ENCODE data around the gene TNRC18.

Gene TNRC18

DNA sequence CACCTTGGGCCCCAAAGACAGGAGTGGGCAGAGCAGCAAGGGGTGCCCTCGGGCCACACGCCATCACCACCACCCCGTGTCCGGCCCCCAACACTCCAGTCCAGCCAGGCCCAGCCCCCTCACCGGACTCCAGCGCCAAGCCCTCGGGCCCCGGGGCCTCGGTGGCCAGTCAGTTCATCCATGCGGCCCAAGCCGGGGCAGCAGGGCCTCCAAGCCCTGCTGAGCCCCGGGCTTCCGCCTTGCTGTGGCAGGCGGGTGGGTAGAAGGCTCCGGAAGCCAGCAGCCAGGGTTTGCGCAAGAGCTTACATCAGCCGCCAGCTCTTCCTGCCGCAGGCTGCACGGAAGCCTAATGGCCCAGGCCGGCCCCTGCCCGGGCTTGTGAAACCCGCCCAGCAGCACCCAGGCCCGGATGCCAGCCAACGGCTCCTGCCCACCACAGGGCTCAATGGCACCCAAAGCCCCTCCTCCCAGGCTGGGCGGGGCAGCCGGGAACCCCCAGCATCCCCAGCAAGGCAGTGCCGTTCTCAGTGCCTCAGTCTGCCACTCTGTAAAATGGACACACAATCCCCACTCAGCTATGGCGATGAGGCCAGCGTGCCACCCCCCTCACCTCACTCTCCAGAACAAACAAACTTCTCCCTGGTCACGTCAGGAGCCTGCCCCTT, 26.5 kb downstream of the TNRC18 start:
- no peak for DNase-seq

DNA sequence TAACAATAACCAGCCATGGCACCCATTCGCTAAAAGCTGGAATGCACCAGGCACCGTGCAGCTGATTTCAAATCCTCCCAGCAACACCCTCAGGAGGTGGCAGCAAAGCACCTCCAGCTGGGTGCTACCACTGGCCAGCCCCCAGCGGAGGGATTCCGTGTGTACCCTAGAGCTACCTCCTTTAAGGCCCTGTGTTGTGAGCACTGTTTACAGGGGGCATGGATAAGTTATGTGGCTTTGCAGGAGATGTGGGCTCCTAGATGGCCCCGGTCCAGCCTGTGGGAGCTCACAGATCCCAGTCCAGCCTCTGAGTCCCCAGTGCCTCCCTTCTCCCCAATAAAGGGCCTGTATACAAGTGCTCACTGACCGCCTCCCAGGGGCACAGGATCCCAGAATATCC, 27.1 kb downstream of the TNRC18 start:
- DNase-seq: no peak

DNA sequence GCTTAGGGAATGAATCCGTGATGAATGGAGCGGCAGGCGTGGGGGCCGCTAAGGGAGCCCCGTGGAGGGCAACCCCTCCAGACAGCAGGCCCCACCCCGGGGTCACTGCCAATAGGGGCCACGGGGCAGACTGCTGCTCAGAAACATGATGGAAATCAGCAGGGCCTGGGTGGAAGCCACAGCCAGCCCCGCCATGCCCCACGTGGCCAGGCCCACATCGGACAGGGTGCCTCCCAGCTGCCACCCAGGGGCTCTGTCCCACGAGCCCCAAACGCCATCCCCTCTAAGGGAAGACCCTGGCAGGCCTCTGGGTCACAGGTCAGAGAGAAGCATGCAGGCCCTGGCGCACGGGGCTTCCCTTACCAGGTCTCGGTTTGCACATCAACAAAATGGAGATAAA, 28.4 kb downstream of the TNRC18 start:
- no peak for DNase-seq

DNA sequence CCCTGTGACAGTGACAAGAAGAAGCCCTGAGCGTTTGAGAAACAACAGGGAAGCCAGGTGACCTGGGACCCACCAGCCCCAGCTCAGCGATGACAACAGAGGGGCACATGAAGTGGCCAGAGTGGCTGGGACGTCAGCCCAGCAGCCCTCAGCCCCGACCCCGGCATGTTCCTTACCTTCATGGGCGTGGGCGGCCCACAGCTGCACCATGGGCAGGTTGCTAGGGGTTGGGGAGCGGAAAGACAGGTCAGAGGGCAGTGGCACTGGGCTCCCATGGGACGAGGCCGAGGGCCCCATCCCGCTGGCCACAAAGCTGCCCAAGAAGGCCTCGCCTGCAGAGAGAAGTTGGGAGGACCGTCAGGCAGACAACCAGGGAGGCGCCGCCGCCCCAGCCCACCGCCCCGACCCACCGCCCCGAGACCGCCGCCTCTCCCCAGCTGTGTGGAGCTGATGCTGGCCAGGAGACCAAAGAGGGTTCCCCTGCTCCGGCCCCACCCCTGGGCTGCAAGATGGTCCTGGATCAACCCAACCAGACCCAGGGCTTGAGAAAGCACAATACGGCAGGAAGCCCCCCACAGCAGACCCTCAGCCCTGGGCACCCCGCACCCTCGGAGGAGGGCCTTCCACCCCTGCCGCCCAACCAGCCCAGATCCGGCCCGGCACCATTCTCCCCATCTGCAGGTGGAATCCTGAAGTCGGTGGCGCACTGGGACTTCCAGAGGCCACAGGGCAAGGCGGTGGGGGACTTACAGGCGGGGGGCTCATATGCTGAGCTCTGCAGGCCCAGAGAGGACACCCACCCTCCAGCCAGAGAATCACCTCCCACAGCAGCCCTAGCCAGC, 29.1 kb downstream of the TNRC18 start:
- no peak for DNase-seq

DNA sequence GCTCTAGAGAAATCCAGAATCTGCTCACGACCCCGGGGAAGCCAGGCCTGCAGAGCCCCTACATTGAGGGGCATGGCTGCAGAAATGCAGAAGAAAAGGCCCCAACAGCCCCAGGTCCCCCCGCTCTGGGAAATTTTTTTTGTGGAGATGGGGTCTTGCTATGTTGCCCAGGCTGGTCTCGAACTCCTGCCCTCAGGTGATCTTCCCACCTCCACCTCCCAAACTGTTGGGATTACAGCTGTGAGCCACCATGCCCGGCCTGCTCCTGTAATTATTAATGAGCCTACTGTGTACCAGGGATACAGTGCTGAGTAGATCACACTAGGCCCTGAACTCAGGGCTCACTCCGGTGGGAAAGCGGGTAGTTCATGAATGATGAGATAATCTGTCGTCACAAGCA, 29.9 kb downstream of the TNRC18 start:
- DNase-seq: no peak

DNA sequence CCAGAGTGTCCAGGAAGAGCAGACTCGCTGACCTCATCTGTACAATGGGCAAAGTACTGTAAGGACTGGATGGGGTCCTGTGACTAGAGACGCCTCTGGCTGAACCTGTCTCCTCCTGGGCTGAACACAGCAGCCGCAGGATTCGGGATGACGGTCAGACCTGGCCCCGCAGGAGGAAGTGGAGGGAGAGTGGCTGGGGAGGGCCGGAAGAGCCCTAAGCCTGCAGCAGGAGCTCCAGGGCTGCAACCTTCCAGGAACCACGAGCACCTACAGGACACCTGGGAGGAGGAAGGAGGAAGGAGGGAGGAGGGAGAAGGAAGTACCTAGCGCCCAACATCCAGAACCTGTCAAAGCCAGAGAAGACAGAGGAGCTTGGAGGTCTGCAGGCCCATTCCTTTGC, 30.3 kb downstream of the TNRC18 start:
- DNase-seq: no peak

DNA sequence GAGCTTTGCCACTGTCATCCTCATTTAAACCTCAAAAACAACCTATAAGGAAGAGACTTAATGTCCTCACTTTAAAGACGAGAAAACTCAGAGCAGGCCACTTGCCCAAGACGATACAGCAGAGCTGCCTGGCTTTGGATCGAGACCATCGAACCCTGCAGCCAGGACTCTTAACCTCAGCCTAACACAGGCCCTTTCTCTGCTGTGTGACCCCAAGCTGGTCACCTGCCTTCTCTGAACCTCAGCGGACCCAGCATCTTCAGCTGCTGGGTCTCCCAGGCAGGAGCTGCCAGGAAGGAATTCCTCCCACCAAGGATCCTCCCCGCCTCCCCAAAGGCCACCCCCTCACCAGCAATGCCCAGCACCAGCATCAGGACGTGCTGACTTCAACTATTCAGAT, 32.7 kb downstream of the TNRC18 start:
- no peak for DNase-seq

DNA sequence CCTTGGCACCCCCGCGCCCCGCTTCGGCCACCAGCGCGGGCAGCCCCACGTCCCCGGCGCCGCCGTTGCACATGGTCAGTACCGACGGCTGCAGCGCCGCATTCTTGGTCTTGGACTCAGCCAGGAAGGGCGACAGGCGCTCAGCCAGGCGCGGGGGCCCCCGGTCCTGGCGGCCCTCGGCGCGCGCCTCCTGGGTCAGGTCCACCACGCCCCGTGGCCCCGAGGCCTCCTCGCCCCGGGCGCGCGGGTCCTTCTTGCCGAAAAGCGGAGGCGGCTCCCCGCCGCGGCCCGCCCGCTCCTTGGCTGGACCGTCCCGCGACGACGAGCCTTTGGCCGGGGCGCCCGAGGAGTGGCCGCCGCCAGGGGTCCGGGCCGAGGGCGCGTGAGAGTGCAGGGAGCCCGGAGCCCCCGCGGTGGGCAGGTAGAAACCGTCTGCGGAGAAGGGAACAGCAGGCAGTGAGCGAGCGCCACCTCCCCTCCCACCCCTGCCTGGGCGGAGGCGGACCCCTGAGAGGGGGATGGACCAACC, 34.7 kb downstream of the TNRC18 start:
- no peak for DNase-seq

DNA sequence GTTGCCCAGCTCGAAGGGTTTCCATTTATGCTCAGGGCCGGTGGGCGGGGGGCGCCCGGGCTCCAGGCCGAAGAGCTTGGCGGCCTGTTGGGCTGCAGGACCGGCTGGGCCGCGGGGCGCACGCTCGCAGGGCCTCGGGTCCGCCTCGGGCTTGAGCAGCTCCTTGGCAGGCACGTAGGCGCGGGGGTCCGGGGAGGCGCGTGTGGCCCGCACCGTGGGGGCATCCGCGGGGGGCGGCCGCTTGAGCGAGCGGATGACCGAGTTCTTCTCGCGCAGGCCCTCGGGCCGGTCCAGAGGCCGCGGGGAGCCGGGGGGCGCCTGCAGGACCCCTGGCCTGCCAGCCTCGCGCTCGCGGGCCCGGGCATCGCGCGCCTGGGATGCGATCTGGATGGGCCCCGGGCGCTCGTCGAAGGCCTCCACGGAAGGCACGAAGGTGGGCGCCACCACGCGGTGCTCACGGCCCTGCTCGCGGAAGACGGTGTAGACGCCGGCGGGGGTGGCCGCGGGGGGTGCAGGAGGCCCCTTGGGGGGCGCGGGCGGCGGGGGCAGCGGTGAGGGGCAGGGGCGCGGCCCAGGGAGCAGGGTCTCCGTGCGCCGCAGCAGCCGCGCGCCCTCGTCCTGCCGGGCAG, 35.2 kb downstream of the TNRC18 start:
- DNase-seq: no peak

DNA sequence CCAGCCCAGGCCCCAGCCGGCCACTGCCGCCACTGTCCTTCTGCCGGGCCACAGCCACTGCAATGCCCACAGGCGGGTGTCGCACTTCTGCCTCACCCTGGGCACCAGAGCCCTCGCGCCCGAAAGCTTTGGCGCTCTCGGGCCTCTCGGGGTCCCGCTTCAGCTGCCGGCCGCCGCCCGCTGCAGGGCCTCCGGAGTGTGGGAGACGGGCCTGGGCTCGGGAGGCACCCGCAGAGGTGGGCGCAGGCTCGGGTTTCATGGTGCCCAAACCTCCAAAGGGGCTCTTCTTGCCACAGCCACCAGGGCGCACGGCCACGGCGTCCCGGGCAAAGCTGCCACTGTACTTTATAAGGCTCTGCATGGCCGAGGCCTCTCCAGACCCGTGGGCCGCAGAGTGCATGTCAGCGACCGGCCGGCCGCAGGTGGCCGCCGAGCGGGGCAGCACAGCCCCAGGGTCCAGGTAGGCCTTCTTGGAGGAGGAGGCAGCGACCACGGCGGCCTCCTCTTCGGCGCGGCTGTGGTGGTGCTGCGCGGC, 35.9 kb downstream of the TNRC18 start:
- no peak for DNase-seq

DNA sequence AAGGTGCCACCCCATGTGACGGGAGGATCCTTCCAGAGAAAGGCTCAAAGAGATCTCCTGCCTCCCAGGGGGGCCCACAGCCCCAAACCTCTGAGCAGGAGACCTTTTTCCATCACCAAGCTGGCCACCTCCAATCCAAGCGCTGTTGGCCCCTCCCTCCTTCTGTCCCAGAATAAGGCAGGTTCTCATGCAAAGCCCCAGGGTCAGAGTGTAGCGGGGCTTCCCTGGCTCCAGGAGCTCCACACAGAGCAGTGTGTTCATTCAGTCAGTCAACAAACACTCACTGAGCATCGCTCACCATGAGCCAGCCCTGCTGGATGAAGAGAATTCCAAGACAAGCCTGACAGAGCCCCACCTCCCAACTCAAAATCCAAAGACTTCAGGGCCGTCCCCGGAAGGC, 39.0 kb downstream of the TNRC18 start:
- DNase-seq: no peak

DNA sequence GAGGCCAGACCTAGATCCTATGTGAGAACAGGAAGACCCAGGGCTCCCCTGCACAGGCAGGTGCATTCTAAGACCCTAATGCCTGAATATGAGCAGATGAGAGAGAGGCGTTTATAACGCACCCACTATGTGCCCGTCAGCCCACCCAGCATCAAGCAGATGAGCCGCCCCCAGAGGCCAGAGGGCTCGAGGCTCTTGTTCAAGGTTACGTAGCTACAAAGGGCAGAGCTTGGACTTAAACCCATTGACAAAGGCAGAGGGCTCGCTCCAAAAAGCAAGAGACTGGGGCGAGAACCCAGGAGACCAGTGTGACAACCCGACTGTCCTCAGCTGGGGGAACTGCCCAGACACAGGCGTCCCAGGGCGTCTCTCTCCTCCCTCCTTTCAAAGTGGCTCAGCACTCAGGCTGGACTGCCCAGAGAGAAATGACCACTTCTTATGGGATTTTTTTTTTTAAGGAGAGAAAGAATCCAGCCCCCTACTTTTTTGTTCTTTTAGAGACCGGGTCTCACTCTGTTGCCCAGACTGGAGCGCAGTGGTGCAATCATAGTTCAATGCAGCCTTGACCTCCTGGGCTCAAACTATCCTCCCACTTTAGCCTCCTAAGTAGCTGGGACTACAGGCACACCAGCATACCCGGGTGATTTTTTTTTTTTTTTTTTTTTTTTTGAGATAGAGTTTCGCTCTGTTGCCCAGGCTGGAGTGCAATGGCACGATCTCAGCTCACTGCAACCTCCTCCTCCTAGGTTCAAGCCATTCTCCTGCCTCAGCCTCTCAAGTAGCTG, 40.1 kb downstream of the TNRC18 start:
- DNase-seq: no peak

DNA sequence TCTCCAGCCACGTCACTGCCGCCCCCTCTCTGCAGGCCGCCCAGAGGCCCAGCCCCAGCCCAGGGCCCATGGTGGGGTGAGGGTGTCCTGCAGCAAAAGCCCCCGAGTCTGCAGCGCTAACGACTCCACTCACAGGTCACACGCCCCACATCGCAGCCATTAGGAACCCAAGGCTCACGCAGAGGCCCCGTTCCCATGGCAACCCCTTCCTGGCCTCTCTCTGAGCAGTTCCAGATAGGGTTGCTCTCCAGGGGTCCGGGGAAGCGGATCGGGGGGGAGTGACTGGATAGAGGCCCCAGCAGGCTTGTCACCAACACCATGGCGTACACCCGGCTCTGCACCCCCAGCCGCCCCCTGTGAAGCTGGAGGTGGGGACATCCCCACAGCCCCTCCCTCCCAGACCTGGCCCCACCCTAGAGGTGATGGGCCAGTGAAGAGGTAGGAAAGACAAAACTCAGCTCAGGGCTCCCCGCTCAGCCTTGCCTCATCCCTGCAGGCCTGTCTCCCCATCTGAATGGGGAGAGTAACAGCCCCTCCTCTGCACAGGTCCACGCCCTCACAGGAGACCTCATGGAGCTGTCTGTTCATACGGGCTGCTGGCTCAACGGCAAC, 41.2 kb downstream of the TNRC18 start:
- no peak for DNase-seq

DNA sequence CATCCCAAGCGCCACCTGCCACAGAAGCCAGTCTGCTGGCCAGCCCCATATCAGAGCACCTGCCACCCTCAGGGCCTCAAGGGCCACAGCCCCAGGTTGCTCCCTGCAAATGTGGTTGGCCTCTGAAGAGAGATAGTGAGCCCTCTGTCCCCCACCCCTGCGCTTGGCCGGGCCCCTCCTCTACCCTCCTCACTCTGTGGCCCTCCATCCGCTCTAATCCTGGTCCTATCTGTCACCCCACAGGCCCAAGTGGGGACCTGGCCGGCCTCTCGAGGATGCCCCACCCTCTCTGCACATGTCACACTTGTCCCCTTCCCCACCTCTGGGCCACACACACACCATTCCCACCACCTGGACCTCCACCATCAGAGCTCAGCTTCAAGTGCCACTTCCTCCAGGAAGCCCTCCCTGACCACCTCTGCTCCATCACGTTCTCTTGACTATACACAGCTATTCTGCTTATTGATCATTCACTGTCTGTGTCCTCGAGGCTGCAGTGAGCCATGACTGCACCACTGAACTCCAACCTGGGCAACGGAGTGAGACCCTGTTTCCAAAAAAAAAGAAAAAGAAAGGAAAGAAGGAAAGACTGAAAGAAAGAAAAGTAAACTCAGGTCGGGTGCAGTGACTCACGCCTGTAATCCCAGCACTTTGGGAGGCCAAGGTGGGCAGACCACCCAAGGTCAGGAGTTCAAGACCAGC, 42.4 kb downstream of the TNRC18 start:
- no peak for DNase-seq

DNA sequence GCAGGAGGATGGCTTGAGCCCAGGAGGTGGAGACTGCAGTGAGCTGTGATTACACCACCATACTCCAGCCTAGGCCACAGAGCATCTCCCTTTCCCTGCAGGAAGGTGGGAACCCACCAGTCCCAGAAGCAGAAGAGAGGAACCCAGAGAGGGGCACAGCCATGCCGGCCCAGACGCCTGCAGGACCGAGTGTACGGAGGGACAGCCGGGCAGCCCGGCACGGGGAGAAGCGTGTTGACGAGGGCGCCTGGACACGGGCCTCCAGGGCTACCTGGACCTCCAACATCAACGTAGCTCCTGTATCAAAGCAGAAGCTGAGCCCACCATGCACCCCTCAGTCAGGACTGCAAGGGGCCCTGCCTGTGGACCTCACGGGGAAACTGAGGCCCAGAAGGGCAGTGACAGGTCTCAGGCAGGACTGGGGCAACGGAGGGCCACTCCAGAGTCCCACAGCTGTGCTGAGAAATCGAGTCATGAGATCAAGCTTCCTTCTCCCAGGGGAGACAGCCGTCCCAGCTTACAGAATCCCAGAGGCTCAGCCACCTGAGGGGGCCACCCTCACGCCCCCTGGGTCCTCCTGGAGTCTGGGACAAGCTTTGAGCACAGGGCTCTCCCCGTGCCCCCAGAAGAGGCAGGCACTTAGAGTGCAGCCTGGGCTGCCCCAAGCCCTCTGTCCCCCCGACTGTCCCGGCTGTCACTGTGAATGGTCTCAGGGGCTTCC, 43.1 kb downstream of the TNRC18 start:
- DNase-seq: no peak

DNA sequence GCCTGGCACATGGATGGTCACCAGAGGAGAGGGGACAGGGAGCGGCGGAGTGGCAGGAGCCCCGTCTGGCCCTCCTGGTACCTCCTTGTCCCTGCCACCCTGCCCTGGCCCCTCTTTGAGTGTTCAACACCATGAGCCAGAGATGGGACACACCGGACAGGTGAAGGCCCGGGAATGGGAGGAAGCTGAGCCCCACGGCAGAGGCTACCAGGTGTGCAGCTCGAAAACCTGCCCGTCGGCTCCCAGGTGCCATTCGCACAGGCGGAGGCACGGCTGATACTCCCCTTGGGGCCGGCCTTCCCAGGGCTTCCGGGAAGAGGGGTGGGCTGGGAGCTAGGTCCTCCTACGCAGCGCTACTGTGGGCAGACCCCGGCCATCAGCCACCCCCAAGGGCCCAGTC, 44.1 kb downstream of the TNRC18 start:
- no peak for DNase-seq

DNA sequence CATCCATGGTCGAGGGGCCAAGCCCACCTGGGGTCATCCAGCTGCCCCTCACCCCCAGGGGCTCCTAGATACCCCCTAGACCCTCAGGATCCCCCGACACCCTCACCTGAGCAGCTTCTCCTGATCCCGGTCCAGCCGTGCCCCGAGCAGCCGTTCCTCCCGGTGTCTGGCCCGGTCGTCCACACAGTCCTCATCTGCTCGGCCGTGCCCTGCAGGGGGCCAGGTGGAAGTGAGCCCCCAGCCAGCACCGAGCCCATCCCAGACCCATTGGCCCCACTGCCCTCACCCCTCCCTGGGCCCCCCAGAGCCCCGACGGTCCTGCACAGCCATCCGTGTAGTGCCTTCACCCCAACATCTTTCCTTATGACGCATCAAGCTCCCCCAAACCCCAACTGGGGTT, 45.8 kb downstream of the TNRC18 start:
- no peak for DNase-seq

DNA sequence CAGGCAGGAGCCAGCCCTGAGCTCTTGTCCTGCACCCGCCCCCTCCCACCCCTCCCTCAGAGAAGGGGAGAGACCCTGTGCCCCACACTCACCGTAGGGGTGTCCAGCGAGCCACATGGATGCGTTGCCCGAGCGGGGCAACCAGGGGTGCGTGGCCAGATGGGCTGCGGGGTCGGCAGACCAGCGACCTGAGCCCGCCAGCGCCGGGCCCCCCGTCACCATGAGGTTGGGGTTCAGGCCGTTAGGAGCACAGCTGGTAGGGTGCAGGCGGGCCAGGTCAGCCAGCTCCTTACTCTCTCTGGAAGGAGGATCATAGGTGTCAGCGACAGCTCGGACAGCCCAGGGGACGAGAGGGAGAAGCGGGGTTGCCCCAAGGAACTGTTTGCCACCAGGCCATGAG, 46.4 kb downstream of the TNRC18 start:
- no peak for DNase-seq

DNA sequence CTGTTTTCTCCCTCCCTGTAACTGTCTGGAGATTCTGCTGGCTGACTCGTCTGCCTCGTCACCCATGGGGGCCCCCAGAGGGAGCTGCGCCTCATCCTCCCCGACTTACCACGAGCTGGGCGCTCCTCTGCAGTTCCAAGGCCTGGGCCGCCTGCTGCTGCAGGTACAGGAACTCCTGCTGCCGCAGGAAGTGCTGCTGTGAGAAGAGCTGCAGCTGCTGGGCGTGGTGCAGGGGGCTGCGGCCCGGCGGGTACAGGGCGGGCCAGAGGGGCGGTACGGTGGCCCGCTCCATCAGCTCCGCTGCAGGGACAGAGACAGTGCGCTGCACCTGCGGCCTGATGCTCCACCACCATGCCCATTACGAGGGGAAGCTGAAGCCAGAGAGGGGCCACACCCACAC, 47.7 kb downstream of the TNRC18 start:
- DNase-seq: no peak

DNA sequence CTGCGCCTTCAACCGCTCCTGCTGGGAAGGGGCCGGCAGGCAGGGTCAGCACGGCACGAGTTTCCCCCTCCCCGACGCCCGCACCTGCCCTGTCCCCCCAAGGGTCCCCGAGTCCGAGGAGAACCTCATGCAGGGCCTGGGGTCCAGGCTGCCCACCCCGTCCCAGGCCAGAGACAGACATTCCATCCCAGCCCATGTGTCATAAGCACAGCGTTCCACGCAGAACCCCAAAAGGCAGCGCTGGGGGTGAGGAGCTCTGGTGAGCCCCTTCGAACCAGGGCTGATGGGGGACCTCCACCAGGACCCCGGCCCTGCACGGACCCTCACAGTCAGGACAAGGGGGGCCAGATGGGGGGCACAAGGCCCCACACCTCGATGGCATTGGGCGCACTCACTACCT, 49.2 kb downstream of the TNRC18 start:
- DNase-seq: no peak

DNA sequence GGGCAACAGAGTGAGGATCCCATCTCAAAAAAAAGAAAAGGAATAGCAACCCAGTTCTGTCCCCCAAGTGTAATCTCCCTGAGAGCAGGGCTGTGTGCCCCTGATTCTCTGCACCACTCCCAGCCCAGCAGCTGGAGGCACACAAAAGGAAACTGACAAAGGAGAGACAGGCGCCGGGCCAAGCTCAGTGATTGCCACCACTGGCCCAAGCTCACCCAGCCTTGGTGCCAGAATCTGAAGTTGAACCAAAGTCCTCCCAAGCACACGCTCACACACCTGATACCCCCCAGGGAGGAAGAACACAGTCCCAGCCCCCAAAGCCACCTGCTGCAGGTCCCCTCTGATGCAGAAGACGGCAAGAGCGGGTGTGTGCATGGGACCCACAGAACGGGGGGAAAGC, 50.3 kb downstream of the TNRC18 start:
- DNase-seq: no peak

All from NCI-H1092 treated with DMSO at 0.1 percent for 48 hours (cell line).